ENCODE measurements around the gene CENPP.

Gene CENPP

DNA sequence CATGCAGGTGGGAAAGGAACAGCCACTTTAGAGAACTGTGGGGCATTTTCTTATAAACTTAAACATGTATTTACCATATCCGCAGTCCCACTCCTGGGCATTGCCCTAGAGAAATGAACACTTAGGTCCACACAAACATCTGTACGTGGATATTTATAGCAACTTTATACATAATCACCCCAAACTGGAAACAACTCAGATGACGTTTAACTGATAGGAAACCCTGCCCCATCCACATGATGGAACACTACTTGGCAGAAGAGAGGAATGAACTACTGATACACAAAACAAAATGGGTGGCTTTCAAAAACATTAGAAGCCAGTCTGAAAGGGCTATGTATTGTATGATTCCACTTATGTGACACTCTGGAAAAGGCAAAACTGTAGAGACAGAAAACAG, 187.6 kb downstream of the CENPP start:
- no peak for DNase-seq

GRCh38 chr9:92514635-92515034, 188.9 kb downstream of the CENPP start:
- no peak for DNase-seq

DNA sequence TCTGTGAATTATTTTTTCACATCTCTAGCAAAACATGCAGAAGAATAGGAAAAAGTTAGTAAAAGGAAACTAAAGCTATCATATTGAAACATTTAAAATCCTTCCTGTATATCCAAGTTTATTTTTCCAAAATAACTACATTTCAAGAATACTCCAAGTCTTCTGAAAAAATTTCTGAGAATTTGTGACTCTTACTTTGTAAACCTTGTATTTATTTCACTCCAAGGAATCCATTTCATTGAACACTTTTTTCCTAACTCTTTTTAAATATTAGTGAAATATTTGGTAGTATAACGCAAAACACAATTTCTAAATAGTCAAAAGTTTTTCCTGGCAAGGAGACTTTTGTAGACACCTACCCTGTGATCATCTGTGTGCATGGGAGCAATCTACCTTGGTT, 190.8 kb downstream of the CENPP start:
- no peak for DNase-seq

- DNase-seq = no peak
Measured at GRCh38 chr9:92517046-92517445, 191.3 kb downstream of the CENPP start.

DNA sequence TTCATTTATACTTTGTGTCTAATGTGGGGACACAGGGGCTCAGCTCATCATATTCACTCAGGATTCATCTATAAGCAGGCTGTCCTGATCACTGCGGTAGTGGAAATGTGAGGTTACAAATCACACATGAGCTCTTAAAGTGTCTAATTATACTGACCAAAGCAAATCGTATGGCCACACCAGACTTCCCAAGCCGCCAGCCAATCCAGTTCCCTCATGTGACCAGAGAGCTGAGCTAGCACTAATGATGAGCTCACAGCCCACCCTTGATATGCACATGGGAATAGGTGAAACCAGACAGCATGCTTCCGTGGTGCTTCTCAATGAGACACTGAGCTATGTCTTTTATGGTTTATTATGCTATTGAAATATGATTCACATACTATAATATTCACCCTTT, 192.4 kb downstream of the CENPP start:
- DNase-seq = no peak

- no peak for DNase-seq
Measured at GRCh38 chr9:92520837-92521236, 195.1 kb downstream of the CENPP start.

DNA sequence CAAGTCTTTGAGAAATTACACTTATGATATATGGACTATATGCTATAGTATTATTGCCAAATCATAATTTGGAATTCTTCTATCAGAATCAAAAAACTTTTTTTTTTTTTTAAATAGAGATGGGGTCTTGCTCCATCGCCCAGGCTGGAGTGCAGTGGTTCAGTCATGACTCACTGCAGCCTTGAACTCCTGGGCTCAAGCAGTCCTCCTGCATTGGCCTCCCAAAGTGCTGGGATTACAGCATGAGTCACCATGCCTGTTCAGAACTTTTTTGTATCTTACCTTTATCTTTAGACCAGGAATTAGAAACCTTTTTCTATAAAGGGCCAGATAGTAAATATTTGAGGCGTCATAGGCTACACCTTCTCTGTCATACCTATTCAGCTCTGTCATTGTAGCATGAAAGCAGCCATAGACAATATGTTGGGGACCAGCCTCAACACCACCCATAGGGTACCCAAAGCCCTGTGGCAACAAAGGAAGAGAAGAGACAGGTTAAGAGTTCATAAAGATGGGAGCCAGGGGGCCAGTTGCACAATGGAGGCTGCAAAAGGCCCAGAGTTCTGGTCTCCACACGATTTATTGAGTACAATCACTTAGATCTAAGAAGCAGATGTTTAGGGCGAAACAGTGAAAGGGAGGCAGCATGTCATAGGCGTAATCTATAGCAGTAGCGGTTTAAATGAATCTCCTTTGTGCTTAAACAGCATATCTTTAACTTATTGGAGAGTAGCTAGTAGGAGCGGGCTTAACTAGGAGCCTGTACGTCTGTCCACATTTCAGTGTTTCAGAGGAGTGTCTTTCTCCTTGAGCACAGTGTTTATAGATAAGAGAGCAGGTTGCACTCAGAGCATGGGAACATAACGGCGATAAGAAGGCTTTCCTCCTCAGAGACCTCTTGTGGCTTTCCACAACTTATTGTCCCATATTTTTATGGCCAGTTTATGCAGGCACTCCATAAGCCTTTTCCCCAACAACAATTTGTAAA, 197.5 kb downstream of the CENPP start:
- no peak for DNase-seq

- DNase-seq = no peak
Measured at GRCh38 chr9:92524881-92525280, 199.1 kb downstream of the CENPP start.

- DNase-seq = no peak
Measured at GRCh38 chr9:92525306-92525705, 199.6 kb downstream of the CENPP start.

DNA sequence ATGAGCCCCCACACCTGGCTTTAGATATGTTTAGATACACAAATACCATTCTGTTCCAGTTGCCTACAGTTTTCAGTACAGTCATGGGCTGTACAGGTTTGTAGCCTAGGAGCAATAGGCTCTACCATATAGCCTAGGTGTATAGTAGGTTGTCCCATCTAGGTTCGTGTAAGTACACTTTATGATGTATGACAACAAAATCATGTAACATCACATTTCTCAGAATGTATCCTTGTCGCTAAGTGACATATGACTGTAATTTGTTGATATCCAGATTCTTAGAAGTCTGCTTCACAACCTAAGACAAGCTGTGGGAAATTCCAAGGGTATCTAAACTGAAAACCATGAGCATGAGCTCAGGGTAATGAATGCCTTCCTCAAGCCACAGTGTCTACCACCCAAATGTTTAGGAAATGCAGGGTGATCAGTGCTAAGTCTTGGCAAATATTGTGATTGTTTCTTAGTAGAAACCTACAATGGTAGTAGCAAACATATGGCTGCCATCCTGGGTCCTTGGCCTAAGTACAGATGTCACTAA, 201.6 kb downstream of the CENPP start:
- no peak for DNase-seq

DNA sequence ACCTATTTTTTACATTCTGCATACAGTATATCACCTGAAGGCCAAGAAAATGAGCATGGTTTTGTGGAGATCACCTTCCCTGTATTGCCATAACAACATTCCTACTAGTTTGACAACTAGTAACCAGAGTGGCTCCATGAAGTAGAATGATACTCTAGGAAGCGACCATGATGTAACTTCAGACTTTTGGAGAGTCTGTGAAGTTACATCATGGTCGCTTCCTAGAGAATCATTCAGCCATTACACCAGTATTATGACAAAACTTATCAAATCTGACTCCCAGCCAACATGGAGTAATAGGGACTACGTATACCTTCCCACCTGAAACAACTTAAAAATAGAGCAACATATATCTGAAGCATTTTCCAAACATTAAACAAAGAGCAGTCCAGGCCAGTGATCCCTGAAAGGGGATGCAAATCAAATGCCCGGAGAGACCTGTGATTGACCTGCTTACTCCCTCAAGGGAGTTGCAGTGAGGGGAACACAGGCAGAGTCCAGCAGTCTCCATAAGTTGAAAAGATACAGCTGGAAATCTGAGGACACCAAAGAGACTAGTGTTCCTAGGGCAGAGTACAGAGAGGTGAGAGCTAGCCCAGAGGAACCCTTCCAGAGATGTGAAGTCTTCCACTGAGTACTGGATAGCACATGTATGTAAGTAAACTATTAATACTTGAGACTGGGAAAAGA, 202.2 kb downstream of the CENPP start:
- no peak for DNase-seq

DNA sequence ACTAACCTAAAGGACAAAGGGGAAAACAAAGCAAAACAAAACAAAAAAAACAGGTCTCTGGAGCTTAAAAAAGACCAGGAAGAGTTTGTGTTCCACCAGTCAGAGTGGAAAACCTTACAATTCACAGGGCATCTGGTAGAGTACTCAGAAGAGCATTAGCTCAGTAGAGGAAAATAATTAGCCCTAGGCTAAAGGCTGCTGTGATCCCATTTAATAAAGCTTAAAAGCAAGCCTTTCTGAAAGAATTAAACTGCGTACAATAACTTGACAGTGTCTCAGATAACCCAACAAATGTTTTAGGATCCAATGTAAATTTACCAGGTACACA, 202.7 kb downstream of the CENPP start:
- DNase-seq = no peak

DNA sequence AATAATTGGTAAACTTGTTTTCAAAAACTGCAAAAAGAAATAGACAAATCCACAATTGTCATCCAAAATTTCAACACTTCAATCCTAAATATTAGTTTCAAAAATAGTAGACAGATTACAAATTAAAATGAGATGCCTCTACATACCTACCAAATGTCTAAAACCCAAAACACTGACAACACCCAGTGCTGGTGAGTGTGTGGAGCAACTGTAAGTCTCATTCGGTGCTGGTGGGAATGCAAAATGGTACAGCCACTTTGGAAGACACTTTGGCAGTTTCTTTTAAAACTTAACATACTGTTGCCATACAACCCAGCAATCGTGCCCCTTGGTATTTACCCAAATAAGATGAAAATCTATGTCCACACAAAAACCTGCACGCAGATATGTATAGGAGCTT, 203.4 kb downstream of the CENPP start:
- no peak for DNase-seq

- DNase-seq = no peak
Measured at GRCh38 chr9:92530893-92531292, 205.1 kb downstream of the CENPP start.

- no peak for DNase-seq
Measured at GRCh38 chr9:92534204-92534603, 208.5 kb downstream of the CENPP start.

DNA sequence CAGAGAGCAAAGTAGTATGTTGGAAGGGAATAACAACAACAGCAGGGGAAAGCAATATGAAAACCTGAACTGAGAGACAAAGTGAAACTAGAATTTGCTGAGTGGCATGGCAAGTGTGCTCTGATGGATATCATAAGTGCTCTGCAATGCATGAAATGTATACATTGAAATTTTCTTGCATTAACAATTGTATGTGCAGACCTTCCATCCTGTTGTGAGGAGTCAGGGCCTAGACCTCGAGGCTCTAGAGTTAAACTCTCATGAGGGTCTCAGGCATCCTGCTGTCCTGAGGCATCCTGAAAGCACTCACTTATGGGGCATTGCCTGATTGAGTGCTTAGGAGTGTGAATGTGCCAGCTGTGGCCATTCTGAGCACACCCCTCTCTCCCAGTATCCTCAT, 208.9 kb downstream of the CENPP start:
- DNase-seq = no peak

DNA sequence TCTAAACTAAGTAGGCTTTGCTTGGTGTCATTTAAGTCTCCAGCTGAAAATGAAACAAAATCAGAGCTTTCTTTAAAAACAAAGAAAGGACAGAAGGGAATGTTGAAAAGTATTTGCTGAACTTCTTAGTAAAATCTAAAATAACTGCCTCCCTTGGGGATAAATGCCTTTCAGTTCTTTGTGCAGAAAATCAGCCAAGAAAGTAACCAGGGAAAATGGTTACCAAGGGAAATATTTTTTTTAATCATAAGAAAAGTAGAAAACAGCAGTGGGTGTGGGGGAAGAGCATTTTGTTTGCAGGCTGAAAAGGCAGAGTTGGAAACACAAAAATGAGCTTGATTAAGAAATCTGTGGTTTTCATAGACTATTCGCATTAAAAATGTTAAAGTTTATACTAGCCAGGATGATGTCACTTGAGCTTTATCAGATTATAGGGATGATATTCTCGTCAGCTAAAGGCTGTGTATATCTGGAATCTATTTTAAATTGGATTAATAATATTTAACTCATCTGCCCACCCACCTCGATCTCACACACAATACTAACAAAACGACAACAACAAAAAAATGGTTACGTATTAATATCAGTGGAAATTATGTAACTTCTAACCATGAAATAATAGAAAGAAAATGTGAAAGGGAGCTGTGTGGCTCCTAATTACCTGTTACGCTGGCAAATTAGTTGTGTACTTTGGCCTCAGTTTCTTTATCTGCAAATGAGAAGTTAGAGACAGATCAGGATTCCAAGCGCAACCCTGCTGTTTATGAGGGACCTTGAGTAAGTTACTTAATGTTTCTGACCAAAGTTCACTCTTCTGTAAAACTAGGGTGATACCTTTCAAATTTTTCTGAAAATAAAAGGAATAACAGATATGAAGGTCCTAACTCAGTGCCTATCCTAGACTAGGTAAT, 210.4 kb downstream of the CENPP start, which contains the start of gene ECM2:
ECM2 (minus strand) TSS at position 51 of the 911 bp plus-strand sequence. CDS start 13,124 bp downstream, outside the sequence.
- no peak for DNase-seq

DNA sequence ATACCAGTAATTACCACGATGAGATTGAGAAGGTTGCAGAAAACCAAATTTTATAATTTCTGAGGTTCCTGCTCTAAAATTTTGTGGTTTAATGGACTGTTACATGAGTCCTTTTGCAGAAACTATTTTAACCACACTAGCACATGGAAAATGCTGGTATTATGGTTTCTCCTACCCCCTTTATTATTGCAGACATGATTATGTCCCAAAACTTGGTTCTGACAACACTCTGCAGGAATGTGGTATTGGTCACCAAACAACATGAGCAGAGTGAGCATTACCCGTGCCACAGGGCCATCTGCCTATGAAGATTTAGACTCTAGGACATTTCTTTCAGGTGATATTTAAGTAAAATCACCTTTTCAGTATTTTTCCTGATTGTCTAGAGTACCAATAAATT, 212.8 kb downstream of the CENPP start:
- DNase-seq = no peak

- DNase-seq = no peak
Measured at GRCh38 chr9:92543972-92544371, 218.2 kb downstream of the CENPP start.

- no peak for DNase-seq
Measured at GRCh38 chr9:92545002-92545510, 219.3 kb downstream of the CENPP start.

- DNase-seq = no peak
Measured at GRCh38 chr9:92547356-92547755, 221.6 kb downstream of the CENPP start.

DNA sequence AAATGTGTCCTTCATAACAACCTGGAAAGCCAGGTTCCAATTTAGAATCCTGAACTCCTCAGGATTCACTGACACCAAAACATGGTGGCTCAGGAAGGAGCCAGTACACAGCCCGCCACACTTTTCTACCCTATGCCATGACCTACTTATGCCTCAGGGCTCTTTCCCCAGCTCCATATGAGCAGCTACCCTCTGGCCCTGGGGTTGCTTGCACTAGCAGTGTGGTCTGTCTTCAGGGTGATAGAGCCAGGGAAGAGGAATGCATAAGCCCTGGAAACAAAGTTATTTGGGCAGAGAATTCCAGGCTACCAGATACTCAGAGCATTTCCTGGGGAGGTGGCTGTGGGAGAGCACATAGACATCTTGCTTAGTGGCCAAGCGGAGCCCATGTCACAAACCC, 225.0 kb downstream of the CENPP start:
- DNase-seq = no peak

Data from NCI-H187 treated with DMSO at 0.1 percent for 48 hours (cell line).